ENCODE results near the gene SOS1. TPM values are rescaled to one million over a fixed set of nuclear protein-coding genes. Genes with fewer than 3 reads are reported as not detected.

Gene SOS1
- total RNA-seq, 2 experiments from 2014 or later = 229 to 254 TPM

Other genes starting within 250 kb of the SOS1 start
- 10 to 100 TPM; 12.1 to 12.8 TPM for gene DHX57, start 245.1 kb downstream of the SOS1 start, total RNA-seq
- 1 to 10 TPM; 1.3 to 1.7 TPM for gene MORN2, start 245.1 kb downstream of the SOS1 start, total RNA-seq
- under 1 TPM in 1 of 2 experiments, not detected in 1; 0.28 TPM for gene ARHGEF33, start 231.2 kb downstream of the SOS1 start, total RNA-seq
- gene CDKL4, start 122.9 kb upstream of the SOS1 start, total RNA-seq = under 1 TPM in 1 of 2 experiments, not detected in 1; 0.25 TPM